Measurements from ENCODE around the gene ENTPD3.

Gene ENTPD3

GRCh38 chr3:40453933-40454332, 66.9 kb downstream of the ENTPD3 start:
- TF ChIP-seq ISL1 (CRISPR knock-in tag; IDR thresholded peaks at IDR 0.05): no peak
- TF ChIP-seq GLIS3 (CRISPR knock-in tag; IDR thresholded peaks at IDR 0.05): no peak
- TF ChIP-seq ZNF70 (CRISPR knock-in tag; IDR thresholded peaks at IDR 0.05): no peak
- no peak for TF ChIP-seq CREB5 (CRISPR knock-in tag; IDR thresholded peaks at IDR 0.05; ENCODE audit: low read depth)
- TF ChIP-seq ZNF8 (CRISPR knock-in tag; IDR thresholded peaks at IDR 0.05): no peak
- TF ChIP-seq TSHZ2 (CRISPR knock-in tag; IDR thresholded peaks at IDR 0.05): no peak
- TF ChIP-seq OSR1 (CRISPR knock-in tag; IDR thresholded peaks at IDR 0.05): no peak
- TF ChIP-seq PPARA (CRISPR knock-in tag; IDR thresholded peaks at IDR 0.05; ENCODE audit: borderline replicate concordance): no peak
- no peak for TF ChIP-seq ZFP30 (CRISPR knock-in tag; IDR thresholded peaks at IDR 0.05)
- TF ChIP-seq RARB (CRISPR knock-in tag; IDR thresholded peaks at IDR 0.05): no peak
- no peak for TF ChIP-seq SNAI2 (CRISPR knock-in tag; IDR thresholded peaks at IDR 0.05)
- TF ChIP-seq, protein P1, sequence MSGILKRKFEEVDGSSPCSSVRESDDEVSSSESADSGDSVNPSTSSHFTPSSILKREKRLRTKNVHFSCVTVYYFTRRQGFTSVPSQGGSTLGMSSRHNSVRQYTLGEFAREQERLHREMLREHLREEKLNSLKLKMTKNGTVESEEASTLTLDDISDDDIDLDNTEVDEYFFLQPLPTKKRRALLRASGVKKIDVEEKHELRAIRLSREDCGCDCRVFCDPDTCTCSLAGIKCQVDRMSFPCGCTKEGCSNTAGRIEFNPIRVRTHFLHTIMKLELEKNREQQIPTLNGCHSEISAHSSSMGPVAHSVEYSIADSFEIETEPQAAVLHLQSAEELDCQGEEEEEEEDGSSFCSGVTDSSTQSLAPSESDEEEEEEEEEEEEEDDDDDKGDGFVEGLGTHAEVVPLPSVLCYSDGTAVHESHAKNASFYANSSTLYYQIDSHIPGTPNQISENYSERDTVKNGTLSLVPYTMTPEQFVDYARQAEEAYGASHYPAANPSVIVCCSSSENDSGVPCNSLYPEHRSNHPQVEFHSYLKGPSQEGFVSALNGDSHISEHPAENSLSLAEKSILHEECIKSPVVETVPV (CRISPR knock-in tag; IDR thresholded peaks at IDR 0.05): no peak
- TF ChIP-seq, protein P2, sequence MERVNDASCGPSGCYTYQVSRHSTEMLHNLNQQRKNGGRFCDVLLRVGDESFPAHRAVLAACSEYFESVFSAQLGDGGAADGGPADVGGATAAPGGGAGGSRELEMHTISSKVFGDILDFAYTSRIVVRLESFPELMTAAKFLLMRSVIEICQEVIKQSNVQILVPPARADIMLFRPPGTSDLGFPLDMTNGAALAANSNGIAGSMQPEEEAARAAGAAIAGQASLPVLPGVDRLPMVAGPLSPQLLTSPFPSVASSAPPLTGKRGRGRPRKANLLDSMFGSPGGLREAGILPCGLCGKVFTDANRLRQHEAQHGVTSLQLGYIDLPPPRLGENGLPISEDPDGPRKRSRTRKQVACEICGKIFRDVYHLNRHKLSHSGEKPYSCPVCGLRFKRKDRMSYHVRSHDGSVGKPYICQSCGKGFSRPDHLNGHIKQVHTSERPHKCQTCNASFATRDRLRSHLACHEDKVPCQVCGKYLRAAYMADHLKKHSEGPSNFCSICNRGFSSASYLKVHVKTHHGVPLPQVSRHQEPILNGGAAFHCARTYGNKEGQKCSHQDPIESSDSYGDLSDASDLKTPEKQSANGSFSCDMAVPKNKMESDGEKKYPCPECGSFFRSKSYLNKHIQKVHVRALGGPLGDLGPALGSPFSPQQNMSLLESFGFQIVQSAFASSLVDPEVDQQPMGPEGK (CRISPR knock-in tag; IDR thresholded peaks at IDR 0.05; ENCODE audit: borderline replicate concordance): no peak
- no peak for TF ChIP-seq ARNTL (CRISPR knock-in tag; IDR thresholded peaks at IDR 0.05; ENCODE audit: borderline replicate concordance, low read depth)
- no peak for TF ChIP-seq CSDC2 (CRISPR knock-in tag; IDR thresholded peaks at IDR 0.05)
- no peak for ATAC-seq

- TF ChIP-seq TCF4 (CRISPR knock-in tag; IDR thresholded peaks at IDR 0.05; ENCODE audit: borderline replicate concordance): no peak
- no peak for TF ChIP-seq ZNF565 (CRISPR knock-in tag; conservative IDR thresholded peaks at IDR 0.05; ENCODE audit: low read depth)
- no peak for TF ChIP-seq ISL1 (CRISPR knock-in tag; IDR thresholded peaks at IDR 0.05)
- no peak for TF ChIP-seq OSR1 (CRISPR knock-in tag; IDR thresholded peaks at IDR 0.05)
- no peak for TF ChIP-seq ZFP3 (CRISPR knock-in tag; IDR thresholded peaks at IDR 0.05)
- TF ChIP-seq PPARA (CRISPR knock-in tag; IDR thresholded peaks at IDR 0.05; ENCODE audit: borderline replicate concordance): no peak
- TF ChIP-seq TOX (CRISPR knock-in tag; IDR thresholded peaks at IDR 0.05; ENCODE audit: borderline replicate concordance): no peak
- no peak for TF ChIP-seq CREB5 (CRISPR knock-in tag; IDR thresholded peaks at IDR 0.05; ENCODE audit: low read depth)
- no peak for TF ChIP-seq GLIS3 (CRISPR knock-in tag; IDR thresholded peaks at IDR 0.05)
- no peak for TF ChIP-seq TSHZ2 (CRISPR knock-in tag; IDR thresholded peaks at IDR 0.05)
- no peak for TF ChIP-seq ZFP30 (CRISPR knock-in tag; IDR thresholded peaks at IDR 0.05)
- no peak for ATAC-seq
These were observed 68.3 kb downstream of the ENTPD3 start for GRCh38 chr3:40455328-40455727.

All from SK-N-SH treated with all-trans-retinoic acid at 6 μM for 48 hours (cell line).